Fibroblast of the aortic adventitia (primary cell): ENCODE data around the gene KLHDC4. TPM values are rescaled to one million over a fixed set of nuclear protein-coding genes. Genes with fewer than 3 reads are reported as not detected.

ENCODE experiments used
- DNase-seq: peaks from one replicate; pipeline ENCODE4 v3.0.0-alpha.2; 2010; ENCODE audit warnings: low read depth
- H3K4me3 ChIP-seq: 2 replicates; pipeline ENCODE4 v1.5.1; 2011; ENCODE audit warnings: low read depth, mild to moderate bottlenecking, control low read depth, low read length, moderate library complexity
- total RNA-seq: library from RNA; depleted of rRNA; stranded (reverse); fragments of >200 nt; gene quantifications from 2 replicates; pipeline ENCODE4 v1.2.3, GENCODE V29; 2012; ENCODE audit warnings: low replicate concordance
- TF ChIP-seq, protein P1 (sequence below): IDR thresholded peaks from 2 replicates; pipeline ENCODE4 v1.5.1; 2011; ENCODE audit warnings: mild to moderate bottlenecking, low read length, control low read depth, inconsistent platforms; ENCODE audit not compliant: insufficient read depth

KLHDC4 gene
- total RNA-seq, 1 donor = 21.6 TPM

DNA sequence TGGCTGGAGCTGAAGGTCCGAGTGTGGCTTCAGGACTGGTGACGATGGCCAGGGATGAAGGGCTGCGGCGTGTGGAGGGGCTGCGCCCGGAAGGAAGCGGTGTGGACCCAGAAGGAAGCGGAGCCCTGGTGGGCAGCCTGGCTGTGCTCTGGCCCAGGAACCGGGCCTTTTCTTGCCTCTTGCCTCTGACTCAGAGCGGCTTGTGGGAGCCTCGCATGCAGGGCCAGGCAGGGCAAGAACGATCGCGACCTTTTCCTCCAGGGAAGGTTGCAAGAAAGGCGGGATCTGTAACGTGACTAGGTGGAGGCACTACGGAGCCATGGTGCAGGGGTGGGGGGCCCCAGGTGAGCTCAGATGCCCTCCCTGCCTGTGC is 85.5 kb downstream of the KLHDC4 start:
- no peak for DNase-seq
- TF ChIP-seq, protein P1, sequence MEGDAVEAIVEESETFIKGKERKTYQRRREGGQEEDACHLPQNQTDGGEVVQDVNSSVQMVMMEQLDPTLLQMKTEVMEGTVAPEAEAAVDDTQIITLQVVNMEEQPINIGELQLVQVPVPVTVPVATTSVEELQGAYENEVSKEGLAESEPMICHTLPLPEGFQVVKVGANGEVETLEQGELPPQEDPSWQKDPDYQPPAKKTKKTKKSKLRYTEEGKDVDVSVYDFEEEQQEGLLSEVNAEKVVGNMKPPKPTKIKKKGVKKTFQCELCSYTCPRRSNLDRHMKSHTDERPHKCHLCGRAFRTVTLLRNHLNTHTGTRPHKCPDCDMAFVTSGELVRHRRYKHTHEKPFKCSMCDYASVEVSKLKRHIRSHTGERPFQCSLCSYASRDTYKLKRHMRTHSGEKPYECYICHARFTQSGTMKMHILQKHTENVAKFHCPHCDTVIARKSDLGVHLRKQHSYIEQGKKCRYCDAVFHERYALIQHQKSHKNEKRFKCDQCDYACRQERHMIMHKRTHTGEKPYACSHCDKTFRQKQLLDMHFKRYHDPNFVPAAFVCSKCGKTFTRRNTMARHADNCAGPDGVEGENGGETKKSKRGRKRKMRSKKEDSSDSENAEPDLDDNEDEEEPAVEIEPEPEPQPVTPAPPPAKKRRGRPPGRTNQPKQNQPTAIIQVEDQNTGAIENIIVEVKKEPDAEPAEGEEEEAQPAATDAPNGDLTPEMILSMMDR = no peak
- H3K4me3 ChIP-seq = no peak overlapping the region

DNA sequence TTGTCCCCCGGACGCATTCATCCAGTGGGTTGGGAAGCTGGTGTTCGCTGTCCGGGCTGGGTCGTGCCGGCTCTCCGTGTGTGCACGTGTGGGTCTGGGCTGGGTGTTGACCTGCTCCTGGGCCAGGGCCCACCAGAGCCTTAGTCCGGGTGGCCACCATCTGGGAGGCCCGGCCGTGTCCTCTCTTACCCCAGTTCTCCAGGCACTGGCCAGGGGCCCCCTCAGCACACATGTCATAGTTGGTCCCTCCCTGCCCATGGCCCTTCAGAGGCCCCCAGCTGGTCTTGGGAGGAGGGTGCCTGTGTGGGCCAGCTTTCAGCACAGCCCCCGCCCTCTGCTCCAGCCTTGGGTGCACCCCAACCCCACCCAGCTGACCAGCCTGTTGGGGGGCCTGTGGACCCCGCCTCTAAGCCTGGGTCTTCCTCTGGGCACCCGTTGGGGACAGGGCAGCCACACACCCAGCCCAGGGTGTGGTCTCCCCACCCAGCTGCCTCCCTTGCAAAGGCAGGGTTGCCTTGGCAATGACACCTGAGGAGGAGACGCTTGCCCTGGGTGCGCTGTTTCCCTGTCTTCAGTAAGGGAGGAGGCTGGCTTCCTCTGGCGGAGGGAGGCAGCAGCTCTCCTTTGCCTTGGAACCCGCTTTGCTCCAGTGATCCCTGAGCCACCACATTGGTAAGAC is 86.1 kb downstream of the KLHDC4 start:
- no peak overlapping the region for H3K4me3 ChIP-seq
- DNase-seq = no peak
- TF ChIP-seq, protein P1 = no peak

DNA sequence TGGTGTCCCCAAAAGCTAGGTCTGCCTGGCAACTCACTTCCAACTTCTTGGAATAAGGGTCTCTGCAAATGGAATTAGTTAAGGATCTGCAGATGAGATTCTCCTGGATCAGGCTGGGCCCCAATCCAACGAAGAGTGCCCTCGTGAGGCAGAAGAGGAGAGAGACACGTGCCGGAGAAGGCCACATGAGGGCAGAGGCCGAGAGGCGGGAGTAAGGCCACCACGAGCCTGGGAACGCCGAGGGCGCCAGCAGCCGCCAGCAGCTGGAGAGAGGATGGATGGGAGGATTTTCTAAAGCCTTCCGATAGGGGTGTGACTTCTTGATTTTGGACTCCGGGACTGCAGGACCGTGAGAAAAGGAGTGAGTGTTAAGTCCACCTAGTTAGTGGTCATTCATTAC is 87.2 kb downstream of the KLHDC4 start:
- TF ChIP-seq, protein P1 = no peak
- H3K4me3 ChIP-seq = no peak overlapping the region
- DNase-seq = no peak

DNA sequence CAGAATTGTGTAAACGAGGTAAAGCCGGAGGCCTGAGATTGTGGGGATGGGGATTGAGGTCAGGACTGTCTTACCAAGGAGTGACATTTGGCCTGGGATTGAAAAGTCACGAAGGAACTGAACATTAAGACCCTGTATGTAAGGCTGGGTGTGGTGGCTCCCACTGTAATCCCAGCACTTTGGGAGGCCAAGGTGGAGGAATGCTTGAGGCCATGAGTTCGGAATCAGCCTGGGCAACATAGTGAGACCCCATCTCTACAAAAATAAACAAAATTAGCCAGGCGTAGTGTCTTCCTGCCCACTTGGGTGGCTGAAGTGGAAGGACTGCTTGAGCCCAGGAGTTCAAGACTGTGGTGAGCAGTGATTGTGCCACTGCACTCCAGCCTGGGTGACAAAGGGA is 88.0 kb downstream of the KLHDC4 start:
- H3K4me3 ChIP-seq = no peak overlapping the region
- TF ChIP-seq, protein P1 = no peak
- DNase-seq = no peak

DNA sequence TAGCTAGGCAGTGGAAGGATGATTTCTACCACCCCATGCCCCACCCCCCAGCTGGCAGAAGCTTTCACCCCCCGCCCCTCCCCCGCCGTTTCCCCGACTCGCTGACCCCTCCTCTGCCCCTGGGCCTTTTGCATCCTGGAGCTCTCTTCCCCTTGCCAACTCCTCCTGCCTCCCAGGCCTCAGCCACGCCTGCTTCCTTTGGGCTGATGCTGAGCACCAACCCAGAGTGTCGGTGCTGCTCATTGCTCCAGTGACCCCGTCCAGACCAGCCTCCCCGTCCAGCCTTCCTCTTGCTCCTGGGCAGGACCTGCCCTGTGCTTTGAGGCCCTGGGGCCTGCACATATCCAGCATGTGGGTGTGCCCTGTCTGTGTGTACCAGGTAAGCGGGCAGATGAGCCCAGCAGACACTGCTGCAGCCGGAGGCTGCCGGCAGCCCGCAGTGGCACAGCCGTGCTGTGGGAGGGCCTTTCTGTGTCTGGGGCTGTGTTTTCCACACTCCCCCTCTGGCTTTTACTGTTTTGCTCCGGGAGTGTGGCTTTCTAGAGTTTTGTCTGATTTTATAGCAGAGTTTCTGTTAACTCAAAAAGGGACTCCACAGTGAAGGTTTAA is 90.6 kb downstream of the KLHDC4 start:
- no peak overlapping the region for H3K4me3 ChIP-seq
- DNase-seq = no peak
- TF ChIP-seq, protein P1 = no peak

DNA sequence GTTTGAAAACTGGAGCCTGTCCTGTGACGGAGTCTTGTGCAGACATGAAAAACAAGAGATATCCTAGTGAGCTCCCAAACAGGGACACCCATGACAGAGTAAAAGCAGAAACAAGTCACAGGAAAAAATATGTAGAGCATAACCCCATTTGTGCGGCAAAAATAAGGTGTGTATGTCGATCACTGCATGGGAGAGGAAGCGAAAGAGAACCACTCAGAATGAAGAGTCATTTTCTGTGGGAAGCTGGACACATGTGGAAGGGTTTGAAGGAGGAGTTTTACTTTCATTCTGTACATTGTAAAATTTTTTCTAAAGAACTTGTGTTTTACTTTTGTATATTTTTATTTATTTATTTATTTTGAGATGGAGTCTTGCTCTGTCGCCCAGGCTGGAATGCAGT is 91.4 kb downstream of the KLHDC4 start:
- TF ChIP-seq, protein P1 = no peak
- DNase-seq = no peak
- H3K4me3 ChIP-seq = no peak overlapping the region
